SKM-1 treated with dmso at 0.1 percent for 144 hours (cell line): Measurements from ENCODE around the gene TAS2R1.
"Not testable (repeated sequence)": the region's sequence is repeated elsewhere in the genome, so short reads cannot be mapped to it uniquely, and the experiment has no call there.

Experiments
- DNase-seq: peaks from one replicate; lab custom pipeline; 2025; ENCODE audit not compliant: unreplicated experiment; lab: John Stamatoyannopoulos, UW

Gene TAS2R1

DNA sequence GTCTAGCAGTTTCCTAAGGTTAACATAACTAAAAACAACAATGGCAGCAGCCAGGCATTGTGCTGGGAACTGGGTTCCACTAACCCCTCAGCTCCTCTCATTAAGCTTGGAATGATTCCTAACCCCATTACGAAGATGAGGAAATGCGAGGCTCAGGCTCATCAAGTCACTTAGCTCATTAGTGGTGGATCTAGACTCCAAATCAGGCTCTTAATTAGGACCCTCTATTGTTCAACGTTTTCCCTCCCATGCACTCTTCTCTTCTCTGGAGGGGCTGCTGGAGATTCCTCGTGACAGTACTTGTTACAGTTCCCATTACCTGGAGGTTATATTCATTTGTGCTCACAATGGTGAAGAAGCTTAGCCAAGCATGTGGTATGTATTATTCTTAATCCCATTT, 6.5 kb downstream of the TAS2R1 start:
- DNase-seq, result no peak

DNA sequence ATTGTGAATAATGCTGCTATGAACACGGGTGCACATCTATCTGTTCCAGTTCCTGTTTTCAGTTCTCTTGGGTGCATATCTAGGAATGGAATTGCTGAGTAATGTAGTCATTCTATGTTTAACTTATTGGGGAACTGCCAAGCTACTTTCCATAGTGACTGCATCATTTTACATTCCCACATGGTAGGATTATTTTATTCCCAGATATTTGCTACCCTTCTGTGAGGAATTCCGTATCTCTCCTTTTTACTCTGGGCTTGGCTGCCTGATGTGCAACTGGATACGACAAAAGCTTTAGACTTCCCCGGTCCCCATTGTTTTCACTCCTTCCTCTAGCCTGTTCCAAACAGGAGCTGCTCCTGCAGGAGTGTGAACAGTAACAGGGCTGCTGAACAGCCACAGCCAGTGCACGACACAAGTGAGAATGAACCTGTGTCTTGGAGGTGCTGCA, 7.2 kb downstream of the TAS2R1 start:
- no peak for DNase-seq

DNA sequence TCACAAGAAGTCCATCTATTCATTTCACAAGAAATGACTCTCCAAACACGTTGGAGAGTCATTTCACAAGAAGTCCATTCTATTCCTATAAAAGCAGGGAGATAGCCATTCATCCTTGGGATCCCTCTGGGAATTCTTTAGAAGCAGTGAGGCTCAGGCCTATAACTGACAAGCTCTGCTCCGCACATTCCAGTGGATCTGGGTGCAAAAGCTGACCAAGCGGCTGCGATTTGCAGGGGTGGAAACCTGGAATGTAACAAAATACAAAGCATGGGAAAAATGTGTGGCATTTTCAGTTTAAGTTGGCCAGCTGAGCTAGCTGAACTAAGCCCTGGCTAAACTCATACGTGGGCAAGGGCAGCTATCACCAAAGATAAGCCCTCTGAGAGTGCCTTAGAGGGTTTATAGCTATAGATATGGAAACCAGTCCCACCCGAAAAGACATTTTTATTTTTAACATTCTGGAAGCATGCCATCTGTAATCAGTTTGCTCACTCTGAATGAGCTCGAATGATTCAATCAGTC, 8.7 kb downstream of the TAS2R1 start:
- no peak for DNase-seq

DNA sequence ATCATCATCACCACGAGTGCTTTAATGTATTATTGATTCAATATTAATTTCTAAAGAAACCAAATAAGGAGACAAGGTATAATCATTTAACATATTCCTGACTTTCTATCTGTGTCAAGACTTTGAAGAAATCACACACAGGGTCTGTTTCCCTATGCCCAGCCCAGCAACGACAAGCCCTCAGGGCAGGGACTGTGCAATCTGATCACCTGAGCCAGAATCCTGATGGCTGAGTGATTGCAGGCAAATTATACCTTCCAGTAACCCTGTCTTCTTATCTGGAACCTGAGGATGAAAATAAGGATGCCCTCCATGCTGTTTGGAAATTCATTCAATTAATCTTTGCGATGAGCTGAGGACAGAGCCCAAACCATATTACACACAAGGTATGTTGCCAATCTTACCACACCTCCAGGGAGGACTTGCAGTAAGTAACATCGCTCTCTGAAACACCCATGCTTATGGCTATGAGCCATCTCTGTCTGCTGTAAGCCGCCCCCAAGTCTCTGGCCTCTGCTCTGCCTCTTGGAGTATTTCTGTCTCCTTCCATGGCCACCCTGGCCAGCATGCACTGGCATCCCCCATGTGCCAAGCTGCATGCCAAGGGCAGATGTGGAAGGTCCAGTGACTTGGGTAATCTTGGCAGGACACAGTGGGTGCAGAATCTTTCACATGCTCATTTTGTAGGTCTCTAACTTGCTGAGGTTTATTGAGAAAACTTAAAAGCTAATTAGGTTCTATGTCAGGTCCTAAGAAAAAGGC, 10.6 kb downstream of the TAS2R1 start:
- DNase-seq, result no peak

DNA sequence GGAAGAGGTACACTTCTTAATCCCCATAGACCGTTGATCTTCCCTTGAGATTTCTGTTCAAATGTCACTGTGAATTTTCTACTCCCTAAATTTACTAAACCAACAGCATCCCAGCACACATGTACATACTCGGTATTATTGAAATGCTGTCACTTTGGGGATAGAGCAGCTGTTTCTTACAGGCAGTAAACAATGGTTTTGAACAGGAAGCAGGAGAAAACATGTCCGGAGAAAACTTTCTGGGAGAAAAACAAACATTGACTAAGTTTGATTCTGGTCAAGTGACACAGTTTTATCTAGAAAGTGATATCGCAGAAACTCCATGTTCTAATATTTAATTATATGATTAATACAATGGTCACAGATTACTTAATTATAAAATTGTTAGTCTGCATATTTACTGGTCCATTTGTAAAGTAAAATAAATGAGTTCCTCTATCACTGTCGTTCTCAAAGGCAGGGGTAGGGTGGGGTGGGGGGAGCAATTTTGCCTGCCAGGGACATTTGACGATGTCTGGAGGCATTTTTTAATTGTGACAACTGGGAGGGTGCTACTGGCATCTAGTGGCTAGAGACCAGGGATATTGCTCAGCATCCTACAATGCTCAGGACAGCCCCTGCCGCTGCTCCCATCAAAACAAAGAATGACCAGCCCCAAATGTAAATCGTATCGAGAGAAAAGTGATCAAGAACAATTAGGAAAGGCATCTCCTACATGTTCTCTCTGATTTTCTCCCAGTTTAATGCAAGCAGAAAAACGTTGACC, 12.2 kb downstream of the TAS2R1 start:
- no peak for DNase-seq

DNA sequence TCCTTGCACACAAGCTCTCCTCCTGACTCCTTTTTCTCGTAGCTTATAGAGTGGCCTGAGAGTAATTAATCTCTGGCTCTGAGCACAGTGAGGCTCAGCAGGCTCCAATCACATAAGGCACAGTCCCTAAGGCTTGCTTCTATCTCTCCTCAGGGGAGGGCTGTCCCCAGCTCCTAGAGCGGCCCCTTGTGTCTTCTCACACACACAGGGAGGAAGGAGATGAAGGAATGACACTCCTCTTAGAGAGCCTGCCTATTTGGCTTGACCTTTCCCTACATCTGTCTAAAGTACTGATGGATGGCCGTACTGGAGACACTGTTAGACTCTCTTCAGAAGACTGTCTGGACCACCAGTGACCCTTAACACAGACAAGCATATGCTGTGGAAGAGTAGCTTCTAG, 12.9 kb downstream of the TAS2R1 start:
- no peak for DNase-seq

DNA sequence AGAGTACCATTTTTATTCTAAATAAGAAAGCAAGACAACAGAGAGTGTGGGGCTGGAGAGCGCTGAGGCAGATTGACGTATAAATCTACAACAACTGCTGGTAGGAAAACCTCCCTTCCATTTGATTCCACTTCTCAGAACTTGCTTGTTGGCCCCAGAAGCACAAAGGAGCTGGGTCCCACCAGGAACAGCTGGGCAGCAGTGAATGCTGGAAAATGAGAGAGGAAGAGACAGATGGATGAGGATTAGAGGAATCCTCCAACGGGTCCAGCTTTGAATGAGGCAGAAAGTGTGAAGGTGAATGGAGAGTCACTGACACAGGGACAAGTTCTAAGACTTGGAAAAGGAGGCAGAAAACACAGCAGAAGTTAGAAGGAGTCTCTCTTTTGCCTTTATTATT, 14.8 kb downstream of the TAS2R1 start:
- no peak for DNase-seq

DNA sequence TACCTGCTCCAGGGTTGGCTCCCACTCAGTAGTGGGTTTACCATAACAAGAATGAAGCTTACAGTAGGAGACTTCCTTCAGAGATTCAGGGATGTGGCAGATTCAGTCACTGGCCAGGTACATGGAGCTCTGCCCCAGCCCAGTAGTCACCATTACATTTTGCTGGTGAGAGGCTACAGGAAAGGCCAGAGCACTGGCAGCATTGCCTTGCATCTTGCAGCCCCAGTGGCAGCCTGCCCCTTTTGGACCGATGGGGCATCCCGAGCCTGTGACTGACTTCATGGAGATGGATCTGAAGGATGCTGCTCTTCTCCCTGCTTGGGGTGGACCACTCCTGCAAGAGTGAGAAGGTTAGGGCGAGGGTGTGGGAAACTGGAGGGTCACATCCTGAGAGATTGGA, 16.8 kb downstream of the TAS2R1 start:
- no peak for DNase-seq

DNA sequence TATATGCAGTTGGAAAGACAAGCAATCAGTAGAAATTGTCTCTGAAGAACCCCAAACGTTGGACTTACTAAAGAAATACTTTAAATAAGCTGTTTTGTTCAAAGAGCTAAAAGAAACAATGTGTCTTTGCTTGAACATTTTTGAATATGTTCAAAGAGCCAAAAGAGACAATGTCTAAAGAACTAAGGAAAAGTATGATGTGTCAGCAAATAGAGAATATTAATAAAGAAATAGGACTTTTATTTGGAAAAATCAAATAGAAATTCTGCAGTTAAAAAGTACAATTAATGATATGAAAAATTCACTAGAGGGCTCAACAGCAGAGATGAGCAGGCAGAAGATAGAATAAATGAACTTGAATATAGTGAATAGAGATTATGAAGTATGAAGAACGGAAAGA, 19.2 kb downstream of the TAS2R1 start:
- no peak for DNase-seq

DNA sequence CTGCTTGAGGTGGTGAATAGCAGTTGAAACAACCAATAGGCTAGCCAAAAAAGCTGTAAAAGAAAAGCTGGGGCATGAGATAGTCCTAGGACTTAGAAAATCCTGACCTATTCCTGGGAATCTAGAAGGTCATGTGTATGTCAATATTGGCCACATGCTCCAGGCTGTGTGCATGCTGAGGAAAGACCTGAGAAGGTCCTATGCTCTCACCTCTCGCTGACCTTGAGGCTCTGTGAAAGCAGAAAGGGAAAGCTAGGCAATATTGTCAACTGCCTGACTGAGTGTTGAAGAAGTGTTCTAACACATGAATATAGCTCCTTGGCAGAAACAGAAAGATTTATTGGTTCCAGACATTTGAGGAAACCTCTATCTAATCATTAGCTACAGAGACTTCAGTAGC, 19.8 kb downstream of the TAS2R1 start:
- no peak for DNase-seq

DNA sequence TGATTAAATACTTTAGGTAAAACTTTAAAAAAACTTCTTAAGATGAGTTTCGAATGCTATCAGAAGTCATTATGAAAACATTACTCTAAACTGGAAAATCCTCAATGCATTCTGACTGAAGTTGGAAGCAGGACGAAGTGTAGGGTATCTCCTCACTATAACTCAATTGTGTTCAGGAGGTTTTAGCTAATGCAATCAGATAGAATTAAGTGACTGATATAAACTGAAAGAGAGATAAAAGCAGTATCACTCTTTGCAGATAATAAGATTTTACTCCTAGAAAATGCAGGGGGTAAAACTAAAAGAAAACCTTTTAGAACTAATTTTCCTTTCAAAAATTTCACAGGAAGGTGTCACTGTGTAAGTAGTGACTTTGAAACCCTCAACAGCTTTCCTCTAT, 22.1 kb downstream of the TAS2R1 start:
- DNase-seq, result no peak

DNA sequence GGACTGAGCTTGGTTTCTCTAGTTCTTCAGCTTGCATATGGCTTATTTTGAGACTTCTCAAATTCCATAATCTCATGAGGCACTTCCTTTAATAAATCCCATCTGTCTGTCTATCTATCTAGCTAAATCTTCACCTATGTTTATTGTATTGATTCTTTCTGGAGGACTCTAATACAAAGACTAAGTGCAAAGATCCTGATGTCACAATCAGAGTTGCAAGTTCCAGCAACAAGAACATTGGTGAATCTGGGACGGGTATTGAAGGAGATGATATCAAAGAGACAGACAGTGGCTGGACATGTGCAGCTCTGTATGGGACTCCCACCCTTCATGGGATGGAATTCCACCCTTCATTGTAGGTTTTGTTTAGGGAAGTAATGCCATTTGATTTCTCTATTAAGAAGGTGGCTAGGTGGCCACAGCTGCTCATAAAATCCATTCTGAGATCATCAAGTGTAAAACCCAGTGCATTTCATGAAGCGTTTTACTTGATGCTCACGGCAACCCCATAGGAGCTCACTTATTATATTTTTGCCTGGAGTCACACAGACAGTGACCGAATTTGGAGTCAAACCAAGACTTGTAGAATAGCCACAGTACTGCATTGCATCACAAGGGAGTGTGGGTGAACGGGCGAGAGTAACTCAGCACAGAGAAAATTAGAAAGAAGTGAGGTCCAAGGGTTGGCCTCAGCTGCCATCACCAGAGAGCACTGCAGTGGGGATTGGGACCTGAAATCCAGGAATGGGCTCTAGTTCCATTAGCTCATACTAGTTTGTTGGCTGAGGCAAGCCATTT, 24.9 kb downstream of the TAS2R1 start:
- no peak for DNase-seq

DNA sequence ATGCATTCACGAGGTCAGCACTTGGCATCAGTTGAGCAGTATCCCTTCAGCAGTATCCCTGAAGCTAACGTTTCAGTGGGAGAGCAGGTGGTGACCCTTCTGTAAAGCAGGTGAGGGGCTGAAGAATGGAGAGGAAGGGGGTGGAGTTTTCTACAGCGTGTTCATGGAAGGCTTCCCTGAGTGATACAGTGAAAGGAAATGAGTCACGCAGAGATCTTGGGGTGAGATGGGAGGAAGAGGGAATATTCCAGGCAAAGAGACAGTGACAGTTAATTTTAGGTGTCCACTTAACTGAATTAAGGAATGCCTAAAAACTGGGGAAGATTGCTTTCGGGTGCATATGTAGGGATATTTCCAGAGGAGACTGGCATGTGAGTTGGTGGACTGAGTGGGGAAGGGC, 25.7 kb downstream of the TAS2R1 start:
- DNase-seq, result no peak

DNA sequence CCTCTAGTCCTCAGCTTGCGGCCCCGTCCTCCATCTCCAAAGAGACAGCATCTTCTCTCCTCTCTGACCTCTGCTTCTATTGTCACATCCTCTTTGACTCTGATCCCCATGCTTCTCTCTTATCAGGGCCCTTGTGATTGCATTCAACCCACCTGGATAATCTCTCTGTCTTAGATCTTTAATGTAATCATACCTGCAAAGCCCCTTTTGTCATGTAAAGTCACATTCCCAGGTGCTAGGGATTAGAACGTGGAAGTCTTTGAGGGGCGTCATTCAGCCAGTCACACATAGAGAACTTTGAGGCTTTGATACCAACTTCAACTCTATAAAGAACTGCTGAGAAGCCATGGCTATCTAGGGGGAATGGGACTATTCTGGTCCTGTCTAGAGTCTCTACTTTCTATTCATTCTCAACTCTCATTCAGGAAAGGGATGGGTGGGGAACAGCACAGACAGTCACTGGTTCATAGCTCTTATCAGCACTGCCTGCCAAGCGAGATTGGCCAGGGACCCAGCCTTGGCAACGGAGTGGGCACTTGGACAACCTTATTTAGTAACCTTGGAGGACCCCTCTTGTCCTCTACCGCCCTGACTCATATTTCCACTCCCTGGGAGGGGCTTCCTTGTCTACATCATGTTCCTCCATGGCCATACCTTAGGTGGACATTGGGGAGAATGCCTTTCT, 29.0 kb downstream of the TAS2R1 start:
- DNase-seq, result no peak

DNA sequence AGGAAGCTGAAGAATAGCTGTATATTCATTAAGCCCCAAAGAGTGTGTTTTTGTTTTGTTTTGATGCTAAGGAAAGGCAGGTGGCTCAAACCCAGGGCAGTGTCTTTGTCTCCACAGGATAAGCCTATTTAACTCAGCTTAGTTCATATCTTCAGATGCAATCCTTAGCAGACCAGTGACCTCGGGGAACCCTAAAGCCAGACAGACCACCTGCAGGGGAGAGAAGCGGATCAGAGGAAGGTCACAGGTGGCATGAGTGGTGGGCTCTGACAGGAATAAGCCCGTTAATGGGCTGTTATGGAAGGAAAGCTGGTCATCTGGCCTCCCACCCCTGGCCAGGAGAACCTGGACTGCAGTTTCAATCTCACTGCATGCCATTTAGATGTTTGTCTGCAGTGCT, 30.8 kb downstream of the TAS2R1 start:
- no peak for DNase-seq

DNA sequence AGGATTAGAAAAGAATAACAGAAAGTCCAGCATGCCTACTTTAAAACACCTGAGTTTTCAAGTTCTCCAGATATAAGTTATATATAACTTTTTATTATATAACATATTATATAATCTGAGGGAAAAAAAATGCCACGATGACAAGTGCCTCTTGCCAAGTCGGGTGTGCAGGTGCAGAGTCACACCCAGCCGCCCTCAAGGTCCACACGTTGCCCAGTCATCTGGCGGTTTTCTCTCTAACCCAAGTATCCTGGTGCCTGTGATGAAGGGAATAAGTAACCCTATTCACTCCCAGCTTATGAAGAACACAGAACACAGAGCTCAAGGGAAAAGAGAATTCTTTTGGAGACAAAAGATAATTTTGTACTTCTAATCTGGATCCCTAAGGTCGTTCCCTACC, 31.8 kb downstream of the TAS2R1 start:
- DNase-seq, result not testable (repeated sequence)

DNA sequence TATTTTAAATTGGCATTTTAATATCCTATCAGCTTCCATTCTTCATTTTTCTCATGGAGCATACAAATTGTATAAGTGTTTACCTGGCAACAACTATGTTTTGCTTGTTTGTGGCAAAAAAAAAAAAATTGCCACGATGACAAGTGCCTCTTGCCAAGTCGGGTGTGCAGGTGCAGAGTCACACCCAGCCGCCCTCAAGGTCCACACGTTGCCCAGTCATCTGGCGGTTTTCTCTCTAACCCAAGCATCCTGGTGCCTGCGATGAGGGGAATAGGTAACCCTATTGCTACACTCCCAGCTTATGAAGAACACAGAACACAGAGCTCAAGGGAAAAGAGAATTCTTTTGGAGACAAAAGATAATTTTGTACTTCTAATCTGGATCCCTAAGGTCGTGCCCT, 32.8 kb downstream of the TAS2R1 start:
- not testable (repeated sequence) for DNase-seq

DNA sequence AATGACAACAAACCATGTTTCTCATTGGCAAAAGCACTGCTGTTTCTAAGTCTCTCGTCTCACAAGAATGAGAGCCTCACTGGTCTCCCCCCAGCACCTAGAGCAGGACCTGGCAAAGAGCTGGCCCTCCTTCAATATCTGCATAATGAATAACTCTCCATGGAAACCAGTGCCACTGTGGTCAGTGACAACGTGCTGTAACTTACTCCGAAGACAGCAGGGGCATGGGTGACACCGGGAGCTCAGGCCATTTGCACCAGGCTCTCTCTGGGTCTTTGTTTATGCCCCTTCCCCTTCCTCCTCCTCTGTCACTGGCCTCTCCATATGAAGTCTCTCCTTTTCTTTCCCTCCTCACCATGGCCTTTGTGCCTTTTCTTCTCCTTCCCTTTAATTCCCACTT, 33.3 kb downstream of the TAS2R1 start:
- DNase-seq, result no peak

DNA sequence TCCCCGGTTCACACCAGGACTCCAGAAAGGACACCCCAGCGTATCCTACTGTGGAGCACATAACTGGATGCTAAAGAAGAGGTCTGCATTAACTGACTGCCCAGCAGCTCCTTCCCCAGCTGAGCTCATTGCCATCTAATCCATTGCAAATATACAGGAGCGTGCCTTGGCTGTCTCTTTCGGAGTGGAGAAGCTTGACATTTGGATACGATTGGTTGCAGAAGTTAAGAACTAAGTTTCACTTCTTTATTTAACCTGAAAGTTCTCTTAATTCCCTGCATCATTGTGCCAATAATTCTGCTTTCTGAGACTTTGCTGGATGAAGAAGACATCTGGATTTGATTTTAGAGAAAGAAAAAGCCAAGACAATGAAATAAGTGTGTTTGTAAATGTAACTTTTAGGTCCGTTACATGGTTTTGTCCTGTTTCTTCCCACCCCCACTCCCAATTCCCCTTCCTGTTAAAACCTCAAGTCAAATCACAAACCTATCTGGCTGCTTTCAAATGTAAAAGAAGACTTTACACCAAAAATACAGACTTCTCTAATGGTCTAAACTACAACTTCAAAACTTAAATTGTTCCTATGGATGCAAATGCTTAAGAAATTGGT, 33.9 kb downstream of the TAS2R1 start:
- DNase-seq, result no peak

DNA sequence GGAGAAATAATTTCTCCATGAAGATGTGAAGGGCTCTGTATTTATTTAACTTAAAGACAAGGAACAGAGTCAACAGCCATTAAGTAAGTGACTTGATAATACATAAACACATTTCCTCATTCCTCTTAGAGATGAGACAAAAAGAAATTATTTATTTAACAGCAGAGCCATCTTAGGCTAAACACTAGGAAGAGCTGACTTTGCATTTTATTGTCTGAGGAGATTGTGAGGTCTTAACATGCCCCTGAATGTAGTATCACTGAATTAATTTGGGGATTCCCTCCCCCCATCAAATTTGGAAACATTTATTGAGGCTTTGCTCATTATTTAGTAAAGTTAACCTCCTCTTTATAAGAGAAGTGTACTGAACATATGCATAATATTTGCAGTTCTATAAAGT, 35.2 kb downstream of the TAS2R1 start:
- DNase-seq, result no peak
